GM12864 (cell line): ENCODE measurements around the gene DAB2IP.
"Not testable (repeated sequence)": the region's sequence is repeated elsewhere in the genome, so short reads cannot be mapped to it uniquely, and the experiment has no call there.

Source experiments
- DNase-seq: peaks from one replicate; pipeline ENCODE4 v3.0.0-alpha.2; 2011; ENCODE audit warnings: low read depth
- H3K4me3 ChIP-seq: 2 replicates; pipeline ENCODE4 v1.5.1; 2011; ENCODE audit warnings: mild to moderate bottlenecking, low read depth, low read length, control low read depth
- CTCF ChIP-seq: IDR thresholded peaks from 2 replicates; pipeline ENCODE4 v1.5.1; 2011; ENCODE audit warnings: low read depth, mild to moderate bottlenecking, moderate library complexity, low read length, control low read depth, inconsistent platforms; ENCODE audit errors: missing control alignments

DAB2IP gene

GRCh38 chr9:121638901-121639592 lies 12.4 kb upstream of the DAB2IP start:
- TF ChIP-seq CTCF, result no peak
- no peak overlapping the region for H3K4me3 ChIP-seq
- DNase-seq, result no peak

DNA sequence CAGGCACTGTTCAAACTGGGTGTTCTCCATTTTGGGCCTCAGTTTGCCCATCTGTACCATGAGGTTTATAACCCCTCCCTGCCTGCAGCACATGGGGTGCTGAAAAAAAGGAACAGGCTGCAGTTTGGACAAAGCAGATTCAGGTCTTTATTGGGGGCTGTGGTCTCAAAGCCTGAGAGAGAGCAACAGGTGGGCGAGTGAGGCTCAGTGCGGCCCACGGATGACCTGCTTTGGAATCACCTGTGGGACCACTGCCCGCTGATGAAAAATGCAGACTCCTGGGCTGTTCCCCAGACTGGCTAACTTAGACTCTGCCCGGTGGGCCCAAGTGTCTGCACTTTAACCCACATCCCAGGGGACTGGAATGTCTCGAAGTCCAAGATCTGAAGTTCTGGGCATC lies 11.8 kb upstream of the DAB2IP start:
- DNase-seq, result no peak
- no peak overlapping the region for H3K4me3 ChIP-seq
- TF ChIP-seq CTCF, result no peak

DNA sequence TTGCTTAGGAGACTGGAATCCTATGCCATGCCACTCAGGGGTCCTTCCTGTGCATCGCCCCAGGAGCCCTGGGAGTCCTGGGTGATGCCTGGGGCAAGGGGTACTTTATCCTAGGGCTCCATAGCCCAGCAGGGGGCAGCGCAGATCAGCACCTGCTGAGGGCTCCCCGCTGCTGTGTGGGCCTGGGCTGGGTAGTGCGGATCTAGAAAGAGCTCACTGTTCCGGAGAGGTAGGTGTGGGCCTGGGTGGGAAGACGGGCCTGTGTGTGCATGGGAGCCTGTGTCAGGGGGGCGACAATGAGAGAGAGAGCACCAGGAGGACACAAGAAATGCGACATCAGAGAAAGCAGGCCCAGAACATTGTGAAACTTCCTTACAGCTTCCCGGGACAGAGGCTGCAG lies 11.4 kb upstream of the DAB2IP start:
- H3K4me3 ChIP-seq, result no peak overlapping the region
- TF ChIP-seq CTCF, result peak; percentile 57
- DNase-seq, result no peak

GRCh38 chr9:121640491-121641223 lies 10.8 kb upstream of the DAB2IP start:
- TF ChIP-seq CTCF, result no peak
- DNase-seq, result no peak
- no peak overlapping the region for H3K4me3 ChIP-seq

- DNase-seq, result no peak
- TF ChIP-seq CTCF, result no peak
- no peak overlapping the region for H3K4me3 ChIP-seq
Observed at GRCh38 chr9:121641224-121641611, 10.2 kb upstream of the DAB2IP start.

DNA sequence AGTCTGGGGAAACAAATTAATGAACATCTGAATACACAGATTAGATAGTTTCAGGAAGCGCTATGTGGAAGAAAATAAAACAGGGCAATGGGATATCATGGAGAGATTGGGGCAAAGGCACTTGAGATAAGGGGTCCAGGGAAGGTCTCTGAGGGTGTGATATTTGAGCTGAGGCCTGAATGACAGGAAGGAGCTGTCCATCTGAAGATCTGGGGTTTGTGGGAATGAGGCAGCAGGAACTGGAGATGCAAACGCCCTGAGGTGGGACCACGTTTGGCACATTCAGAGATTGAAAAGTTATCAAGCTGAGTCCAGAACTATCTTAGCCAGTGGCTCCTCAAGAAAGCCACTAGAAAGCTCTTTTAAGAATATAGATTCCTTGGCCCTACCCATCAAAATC lies 8.7 kb upstream of the DAB2IP start:
- no peak for DNase-seq
- no peak for TF ChIP-seq CTCF
- H3K4me3 ChIP-seq, result no peak overlapping the region

DNA sequence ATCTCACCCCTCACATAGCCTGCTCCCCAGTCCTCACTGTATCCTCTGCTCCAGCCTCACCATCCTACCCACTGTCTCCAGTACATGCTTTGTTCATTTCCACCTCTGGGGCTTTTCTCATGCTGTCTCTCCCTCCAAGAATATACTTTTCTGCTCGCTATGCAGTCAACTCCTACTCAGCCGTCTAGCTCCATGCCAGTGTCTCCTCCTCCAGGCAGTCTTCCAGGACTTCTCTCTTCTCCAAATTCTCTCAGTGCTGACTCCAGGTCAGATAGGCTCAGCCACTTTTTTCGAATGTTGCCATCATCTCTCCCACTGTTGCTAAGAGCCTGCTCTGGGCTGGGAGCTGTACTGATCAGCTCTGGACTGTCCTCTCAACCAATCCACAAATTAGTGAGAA lies 8.0 kb upstream of the DAB2IP start:
- no peak for TF ChIP-seq CTCF
- no peak for DNase-seq
- H3K4me3 ChIP-seq, result no peak overlapping the region

DNA sequence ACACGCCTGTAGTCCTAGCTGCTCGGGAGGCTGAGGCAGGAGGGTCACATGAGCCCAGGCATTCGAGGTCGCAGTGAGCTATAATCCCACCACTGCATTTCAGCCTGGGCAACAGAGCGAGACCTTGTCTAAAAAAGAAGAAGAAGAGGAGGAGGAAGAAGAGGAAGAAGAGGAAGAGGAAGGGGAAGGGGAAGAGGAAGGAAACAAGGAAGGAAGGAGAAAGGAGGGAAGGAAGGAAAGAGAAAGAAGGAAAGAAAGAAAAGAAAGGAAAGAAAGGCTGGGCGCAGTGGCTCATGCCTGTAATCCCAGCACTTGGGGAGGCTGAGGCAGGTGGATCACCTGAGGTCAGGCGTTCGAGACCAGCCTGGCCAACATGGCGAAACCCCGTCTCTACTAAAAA lies 7.4 kb upstream of the DAB2IP start:
- H3K4me3 ChIP-seq, DNase-seq: not testable (repeated sequence)
